ENCODE results near the gene CCDC54.

The CCDC54 gene

GRCh38 chr3:107392549-107393165 lies 15.4 kb downstream of the CCDC54 start:
- peak in 1 of 2 experiments; percentile 18 for DNase-seq (ENCODE audit: low read depth in 2 of 2)

DNA sequence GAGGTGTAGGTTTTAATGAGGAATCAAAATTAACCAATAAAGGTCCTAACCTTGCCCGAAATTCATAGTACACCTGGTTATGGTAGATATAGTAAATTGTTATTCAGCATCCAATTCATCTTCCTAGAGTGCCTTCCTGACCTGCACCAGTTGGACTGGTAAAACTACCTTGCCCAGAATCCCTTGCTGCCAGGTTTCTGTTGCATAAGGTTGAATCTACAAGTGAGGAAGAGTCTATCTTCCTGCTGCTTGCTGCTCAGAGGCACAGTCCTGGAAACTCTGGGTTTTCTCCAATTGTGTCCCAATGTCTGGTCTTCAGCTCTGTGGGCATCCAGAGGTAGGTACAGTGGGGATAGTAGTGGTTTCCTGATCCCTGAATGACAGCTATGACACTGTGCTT lies 17.3 kb downstream of the CCDC54 start:
- no peak for DNase-seq (ENCODE audit: low read depth in 2 of 2)

GRCh38 chr3:107395066-107395465 lies 17.8 kb downstream of the CCDC54 start:
- DNase-seq (ENCODE audit: low read depth in 2 of 2) = no peak

GRCh38 chr3:107401301-107401700 lies 24.1 kb downstream of the CCDC54 start:
- no peak for DNase-seq (ENCODE audit: low read depth in 2 of 2)

GRCh38 chr3:107402214-107402613 lies 25.0 kb downstream of the CCDC54 start:
- DNase-seq (ENCODE audit: low read depth in 2 of 2) = no peak

DNA sequence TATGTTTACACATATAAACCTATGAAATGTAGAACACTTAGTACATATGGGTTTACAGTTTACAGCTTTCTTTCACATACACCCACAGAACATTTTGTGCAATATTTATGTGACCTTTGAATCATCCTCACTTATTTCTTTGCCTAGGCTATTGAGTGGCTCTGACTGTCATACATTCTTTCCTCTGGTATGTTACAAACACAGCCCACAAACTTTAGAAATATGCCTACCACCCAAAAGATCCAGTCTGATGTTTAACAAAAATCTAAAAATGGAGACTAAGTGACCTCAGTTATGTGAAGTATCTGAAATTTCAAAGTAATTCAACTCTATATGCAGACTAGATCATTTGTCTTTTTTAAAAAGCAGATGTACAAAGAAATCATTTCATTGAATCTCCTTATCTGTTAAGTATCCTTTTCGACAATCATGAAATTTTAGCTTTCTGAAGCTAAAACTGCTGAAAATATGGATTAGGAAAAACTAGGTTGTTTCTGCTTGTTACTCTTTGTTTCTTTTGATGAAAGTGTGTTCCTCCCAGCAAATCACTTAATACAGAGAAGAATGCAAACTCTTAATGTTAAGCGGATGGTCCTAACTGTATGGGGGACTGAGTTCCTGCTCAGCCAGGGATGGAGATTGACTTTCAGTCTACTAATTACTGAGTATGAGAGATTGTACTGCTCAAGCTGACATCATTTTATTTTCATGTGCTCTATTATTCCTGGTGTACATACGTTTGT lies 27.7 kb downstream of the CCDC54 start:
- peak; percentile 69 to 76 for DNase-seq (ENCODE audit: low read depth in 2 of 2)

- DNase-seq (ENCODE audit: low read depth in 2 of 2) = no peak
Observed at GRCh38 chr3:107407355-107407754, 30.1 kb downstream of the CCDC54 start.

GRCh38 chr3:107408513-107408912 lies 31.3 kb downstream of the CCDC54 start:
- DNase-seq (ENCODE audit: low read depth in 2 of 2) = no peak

DNA sequence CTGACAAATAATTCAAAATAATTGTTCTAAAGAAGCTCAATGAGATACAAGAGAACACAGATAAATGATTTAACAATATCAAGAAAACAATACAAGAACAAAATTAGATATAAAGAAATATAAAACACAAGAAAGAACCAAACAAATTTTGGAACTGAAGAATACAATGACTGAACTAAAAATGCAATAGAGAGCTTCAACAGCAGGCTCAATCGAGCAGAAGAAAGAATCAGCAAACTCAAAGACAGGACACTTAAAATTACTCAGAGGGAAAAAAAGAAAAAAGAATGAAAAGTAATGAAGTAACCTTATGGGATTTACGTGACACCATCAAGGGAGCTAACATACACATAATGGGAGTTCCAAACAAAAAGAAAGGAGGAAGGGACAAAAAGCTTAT lies 32.1 kb downstream of the CCDC54 start:
- DNase-seq (ENCODE audit: low read depth in 2 of 2) = no peak

GRCh38 chr3:107410606-107411005 lies 33.4 kb downstream of the CCDC54 start:
- no peak for DNase-seq (ENCODE audit: low read depth in 2 of 2)

DNA sequence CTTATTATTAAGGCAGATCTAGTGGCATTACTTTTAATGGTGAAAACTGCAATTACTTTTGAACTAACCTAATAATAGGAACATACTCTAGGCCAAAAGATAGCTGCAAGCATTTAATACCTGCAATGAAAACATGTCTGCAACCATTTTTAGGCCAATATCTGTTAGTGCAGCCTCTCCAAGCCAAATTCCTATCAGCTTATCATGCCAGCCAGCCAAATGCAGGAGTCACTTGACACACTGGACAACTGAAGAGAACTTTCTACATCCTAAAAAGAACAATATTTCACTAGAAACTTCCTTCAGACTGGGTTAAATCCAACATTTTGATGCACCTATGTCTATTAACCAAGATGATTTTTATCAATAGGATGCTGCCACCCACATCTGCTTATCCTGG lies 33.8 kb downstream of the CCDC54 start:
- no peak for DNase-seq (ENCODE audit: low read depth in 2 of 2)

DNA sequence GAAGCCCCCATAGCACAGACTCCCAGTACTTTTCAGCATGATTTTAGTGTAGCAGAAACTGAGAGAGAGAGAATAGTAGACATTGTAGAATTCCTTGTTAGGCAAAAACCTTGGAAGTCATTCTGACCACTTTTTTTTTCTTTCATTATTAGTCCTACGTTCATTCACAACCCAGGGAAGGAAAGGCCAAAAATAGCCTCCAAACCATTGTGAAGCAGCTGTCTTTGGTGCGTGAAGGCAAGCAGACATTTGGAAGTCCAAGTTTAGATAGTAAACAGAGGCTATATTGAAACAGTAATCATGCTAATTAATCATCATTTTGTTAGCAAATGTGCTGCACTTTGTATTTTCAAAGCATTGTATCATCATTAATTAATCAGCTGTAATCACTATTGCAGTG lies 34.5 kb downstream of the CCDC54 start:
- DNase-seq (ENCODE audit: low read depth in 2 of 2) = no peak

DNA sequence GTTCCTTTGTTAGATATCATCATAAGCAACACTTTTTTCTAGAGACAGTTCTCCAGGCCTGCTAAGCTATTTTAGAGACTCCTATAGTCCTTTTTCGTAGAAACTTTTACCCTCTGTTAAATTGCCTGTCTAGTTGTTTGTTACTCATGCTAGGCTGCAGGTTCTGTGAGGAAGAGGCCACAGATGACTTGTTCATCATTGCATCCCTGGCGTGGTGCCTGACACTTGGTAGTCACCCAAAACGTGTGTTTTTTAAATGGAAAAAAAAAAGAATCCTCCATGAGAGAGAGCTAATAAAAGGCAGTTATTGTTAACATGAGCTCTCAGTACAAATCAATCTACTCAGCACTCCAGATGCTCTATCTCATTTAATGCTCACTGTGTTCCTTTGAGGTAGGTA lies 35.1 kb downstream of the CCDC54 start:
- DNase-seq (ENCODE audit: low read depth in 2 of 2) = no peak

DNA sequence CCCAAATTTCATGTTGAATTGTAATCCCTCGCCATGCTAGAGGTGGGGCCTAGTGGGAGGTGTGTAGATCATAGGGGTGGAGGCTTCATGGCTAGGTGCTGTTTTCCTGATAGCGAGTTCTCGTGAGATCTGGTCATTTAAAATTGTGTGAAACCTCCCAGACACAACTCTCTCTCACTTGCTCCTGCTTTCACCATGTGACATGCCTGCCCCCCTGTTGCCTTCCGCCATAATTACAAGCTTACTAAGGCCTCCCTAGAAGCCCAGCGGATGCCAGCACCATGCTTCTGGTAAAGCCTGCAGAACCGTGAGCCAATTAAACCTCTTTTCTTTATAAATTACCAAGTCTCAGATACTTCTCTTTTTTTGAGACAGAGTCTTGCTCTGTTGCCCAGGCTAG lies 36.0 kb downstream of the CCDC54 start:
- no peak for DNase-seq (ENCODE audit: low read depth in 2 of 2)

- DNase-seq (ENCODE audit: low read depth in 2 of 2) = no peak
Observed at GRCh38 chr3:107414325-107414964, 37.2 kb downstream of the CCDC54 start.

DNA sequence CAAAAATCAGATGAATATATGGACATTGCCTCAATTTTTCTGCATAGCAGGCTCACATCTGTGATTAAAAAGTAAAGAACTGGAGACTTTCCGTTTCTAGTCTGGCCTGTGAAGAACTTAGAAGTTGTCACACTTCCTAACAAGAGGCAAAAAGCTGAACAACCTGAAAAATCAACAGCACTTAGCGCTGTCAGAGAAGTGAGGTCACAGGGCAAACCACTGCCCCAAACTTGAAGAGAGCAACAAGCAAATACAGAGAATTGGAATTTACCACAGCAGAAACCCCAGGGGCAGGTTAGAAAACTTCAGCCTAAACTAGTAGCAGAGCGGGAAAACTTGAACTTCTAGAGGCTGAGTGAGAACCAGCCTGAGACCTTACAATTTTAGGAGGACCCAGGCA lies 38.9 kb downstream of the CCDC54 start:
- no peak for DNase-seq (ENCODE audit: low read depth in 2 of 2)

- DNase-seq (ENCODE audit: low read depth in 2 of 2) = no peak
Observed at GRCh38 chr3:107416886-107417285, 39.6 kb downstream of the CCDC54 start.

DNA sequence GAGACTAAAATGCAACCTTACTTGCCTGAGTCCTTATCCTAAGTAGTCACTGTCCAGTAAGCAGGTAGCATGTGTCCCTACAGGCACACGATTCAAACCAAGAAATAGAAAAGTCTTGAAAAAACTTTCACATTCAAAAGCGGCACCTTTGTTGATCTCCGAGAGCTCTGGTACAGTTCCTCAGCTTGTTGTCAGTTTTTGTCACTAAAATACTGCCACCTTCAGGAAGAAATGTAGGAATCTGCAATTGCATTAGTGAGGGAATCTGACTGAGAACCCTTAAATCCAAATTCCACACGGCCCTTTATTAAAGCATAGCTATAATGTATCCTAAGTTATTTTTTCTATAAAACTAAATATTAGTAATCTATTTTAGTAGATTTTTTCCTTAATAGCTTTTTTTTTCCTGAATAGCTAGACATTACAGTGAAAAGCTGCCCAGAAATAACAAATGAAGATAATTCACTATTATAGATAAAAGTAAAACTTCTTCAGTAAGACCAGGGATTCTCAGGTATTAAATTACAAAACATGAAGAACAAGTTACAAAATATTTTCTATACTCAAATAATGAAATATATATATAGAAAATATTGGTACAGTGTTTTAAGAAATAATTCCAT lies 44.0 kb downstream of the CCDC54 start:
- peak in 1 of 2 experiments; percentile 35 for DNase-seq (ENCODE audit: low read depth in 2 of 2)

- DNase-seq (ENCODE audit: low read depth in 2 of 2) = no peak
Observed at GRCh38 chr3:107421881-107422280, 44.6 kb downstream of the CCDC54 start.

DNA sequence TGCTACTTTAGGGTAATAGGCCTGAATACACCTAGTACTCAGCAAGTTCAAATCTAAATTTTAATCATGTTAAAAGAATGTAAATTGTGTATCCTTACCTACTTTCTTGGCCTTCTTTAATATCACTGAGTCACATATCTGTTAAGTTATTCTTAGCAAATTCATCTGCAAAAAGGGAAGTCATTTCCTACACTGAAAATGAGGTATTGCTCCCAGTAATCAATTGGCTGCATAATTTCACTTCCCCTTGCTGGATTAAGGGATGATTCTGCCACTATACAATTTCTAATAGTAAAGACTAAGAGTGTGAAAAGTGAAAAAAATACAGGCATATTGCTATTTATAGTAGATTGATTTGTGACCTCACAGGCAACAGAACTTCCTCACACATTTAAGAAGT lies 47.8 kb downstream of the CCDC54 start:
- no peak for DNase-seq (ENCODE audit: low read depth in 2 of 2)

DNA sequence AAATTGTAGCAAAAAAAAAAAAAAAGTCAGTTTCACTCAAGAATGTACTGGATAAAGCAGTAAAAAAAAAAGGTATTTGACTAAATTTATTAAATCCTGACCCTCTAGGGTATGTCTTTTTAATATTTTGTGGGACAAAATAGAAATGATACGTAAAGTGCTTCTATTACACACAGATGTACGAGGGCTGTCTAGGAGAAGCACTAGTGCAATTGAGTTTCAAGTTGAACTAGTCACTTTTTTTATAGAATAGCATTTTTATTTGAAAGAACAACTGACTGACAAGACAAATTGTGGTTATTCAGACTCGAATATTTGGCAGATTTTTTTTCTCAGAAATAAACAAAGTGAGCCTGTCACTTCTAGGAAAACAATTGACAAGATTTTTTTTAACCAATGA lies 49.0 kb downstream of the CCDC54 start:
- DNase-seq (ENCODE audit: low read depth in 2 of 2) = no peak

All from fibroblast of skin of left biceps (primary cell).